Measurements from ENCODE around the gene RUNDC3A.

RUNDC3A gene

GRCh38 chr17:44283344-44284023, 24.9 kb upstream of the RUNDC3A start:
- no peak for DNase-seq

GRCh38 chr17:44284024-44284400, 24.4 kb upstream of the RUNDC3A start:
- DNase-seq = no peak

GRCh38 chr17:44287651-44288050, 20.8 kb upstream of the RUNDC3A start:
- DNase-seq = no peak

DNA sequence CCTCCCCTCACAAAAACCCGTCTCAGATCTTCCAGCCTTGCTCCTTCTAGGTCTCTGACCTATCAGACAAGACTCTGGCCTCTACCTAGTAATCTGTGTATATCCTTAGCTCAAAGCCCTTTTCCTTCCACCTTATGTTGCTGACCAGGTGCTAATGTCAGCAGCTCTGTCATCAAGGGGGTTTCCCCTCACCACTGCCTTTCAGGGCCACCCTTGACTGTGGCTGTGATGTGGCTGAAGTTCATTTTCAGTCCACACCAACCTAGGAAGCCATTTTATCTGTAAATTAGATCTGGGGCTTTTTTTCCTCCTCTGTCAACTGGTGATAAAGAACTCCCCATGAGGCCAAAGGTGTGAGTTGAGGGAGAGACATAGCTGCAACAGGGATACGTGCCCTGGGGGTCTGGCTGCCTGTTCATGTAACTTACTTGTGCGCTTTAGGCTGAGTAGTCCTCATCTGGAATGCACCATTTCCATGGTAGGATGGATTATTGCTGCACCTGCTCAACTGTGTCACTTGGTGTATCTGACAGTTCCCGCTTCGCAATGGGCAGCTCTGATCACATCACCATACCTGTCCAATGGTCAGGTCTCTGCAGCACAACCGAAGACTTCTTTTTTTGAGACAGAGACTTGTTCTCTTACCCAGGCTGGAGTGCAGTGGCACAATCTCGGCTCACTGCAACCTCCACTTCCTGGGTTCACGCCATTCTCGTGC, 14.7 kb upstream of the RUNDC3A start:
- DNase-seq = no peak

DNA sequence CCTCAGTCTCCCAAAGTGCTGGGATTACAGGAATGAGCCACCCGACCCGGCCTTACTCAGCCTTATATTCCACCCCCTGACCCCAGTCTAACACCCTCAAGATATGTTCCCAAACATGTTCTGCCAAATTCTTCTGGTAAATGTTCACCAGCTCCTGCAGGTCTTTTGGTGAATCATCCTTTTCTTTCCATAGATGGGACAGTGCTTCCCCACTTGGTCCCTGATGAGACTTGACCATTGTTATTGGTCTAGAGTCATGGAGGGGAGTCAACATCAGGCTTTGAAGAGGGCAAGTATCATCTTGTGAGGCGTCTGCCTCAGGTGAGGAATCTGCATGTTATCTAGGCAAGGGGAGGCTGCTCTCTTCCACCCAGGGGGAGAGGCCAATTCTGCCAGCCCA, 10.4 kb upstream of the RUNDC3A start:
- no peak for DNase-seq

GRCh38 chr17:44304651-44305050, 3.8 kb upstream of the RUNDC3A start:
- DNase-seq = no peak

GRCh38 chr17:44307387-44308186, 814 bp upstream of the RUNDC3A start:
- DNase-seq = no peak

DNA sequence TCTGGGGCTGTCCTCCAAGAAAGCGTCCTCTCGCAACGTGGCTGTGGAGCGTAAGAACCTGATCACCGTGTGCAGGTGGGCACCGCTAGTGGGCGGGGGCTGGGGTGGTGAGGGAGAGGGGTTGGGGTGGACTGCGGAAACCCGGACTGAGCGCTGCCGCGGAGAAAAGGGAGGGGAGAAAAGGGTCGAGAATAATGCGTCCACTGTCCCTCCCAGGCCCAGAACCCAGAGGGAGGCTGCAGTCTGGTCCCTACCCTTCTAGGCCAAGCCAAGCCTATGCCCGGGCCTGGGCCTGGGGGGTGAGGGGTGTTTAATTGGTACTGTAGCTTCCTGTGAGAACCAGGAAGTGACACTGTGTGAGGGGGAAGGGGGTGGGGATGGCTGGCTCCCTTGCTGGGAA, 464 bp downstream of the RUNDC3A start:
- DNase-seq = no peak

DNA sequence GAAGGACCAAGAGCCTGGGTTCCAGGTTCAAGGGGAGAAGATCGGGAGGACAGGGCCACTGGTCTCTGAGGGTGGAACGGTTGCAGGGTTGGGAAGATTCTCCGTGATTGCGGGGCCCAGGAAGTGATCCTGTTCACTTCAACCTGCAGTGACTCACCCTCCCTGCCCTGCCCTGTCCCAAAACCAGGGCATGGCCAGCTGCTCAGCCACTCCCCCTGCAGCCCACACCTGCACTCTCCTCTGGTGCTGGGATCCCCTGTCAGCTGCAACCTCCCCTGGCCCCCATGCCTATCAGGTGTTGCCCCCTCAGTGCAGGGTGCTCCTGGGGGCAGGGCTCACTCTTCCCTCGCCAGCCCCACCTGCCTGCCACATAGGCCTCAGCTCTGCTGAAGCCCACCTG, 1.1 kb downstream of the RUNDC3A start:
- DNase-seq = no peak

DNA sequence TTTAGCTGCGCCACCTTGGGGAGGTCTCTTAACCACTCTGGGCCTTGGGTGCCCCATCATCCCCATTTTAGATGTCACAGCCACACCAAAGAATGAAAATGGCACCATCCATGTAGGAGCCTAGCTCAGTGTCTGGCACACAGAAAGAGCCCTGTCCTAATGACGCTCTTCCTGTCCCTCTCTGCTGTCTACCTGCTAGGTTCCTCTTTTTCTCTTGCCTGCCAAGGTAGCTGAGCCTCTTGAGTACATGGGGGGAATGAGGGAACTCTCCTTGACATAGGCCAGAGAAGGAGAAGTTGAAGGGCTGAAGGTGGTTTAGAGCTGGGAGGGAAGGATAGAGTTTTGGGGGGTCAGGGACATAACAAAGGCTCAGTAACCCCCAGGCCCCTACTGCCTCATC, 1.8 kb downstream of the RUNDC3A start:
- no peak for DNase-seq

GRCh38 chr17:44310609-44311376, 2.4 kb downstream of the RUNDC3A start:
- no peak for DNase-seq

DNA sequence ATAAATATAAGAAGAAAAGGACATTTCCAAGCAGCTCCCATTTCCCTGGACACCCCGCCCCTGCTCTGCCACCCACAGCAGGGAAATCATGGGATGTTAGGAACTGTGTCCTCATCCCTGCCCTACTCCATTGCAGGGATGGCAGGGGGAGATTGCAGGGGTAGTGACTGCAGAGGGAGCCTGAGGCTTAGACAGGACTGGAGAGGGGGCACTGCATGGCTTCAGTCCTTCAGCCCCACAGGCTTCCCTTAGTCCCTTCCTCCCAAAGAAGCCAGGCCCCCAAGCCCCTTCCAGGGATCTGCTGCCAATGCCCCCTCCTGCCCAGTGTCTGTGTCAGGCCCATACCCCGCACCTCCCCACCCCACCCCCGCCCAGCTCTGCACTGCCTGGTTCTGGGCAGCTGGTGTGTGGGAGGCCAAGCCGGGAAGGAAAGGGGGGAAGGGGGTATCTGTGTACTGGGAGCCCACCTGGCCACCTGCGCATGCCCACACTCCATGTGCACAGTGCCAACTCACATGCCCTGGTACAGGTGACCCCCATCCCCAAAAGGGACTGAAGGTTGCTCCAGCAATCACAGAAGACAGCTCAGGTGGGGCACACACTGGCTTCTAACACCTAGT, 3.3 kb downstream of the RUNDC3A start:
- no peak for DNase-seq

DNA sequence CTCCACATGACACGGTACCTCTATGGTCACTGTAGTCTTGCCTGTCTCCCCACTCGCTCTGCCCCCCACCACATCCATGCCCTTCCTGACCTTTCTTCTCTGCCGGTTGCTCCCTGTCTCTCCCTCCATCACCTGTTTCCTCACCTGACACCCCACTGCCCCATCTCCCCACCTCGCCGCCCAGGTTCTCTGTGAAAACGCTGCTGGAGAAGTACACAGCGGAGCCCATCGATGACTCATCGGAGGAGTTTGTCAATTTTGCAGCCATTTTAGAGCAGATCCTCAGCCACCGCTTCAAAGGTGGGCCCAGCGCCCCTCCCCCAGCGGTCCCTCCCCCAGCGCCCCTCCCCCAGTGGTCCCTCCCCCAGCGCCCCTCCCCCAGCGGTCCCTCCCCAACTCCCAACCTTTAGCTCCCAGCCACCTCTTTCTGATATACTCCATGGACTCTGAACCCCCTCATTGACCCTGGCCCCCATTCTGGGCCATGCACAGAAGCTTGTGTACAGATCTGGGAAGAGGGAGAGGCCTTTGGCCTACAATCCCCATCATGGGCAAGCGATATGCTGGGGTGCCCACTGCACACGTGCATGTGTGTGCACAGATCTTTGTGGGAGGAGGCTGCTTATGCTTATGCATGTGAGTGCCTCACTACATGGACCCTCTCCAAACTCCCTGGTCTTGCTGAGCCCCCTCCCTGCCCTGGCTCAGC, 4.1 kb downstream of the RUNDC3A start:
- no peak for DNase-seq

DNA sequence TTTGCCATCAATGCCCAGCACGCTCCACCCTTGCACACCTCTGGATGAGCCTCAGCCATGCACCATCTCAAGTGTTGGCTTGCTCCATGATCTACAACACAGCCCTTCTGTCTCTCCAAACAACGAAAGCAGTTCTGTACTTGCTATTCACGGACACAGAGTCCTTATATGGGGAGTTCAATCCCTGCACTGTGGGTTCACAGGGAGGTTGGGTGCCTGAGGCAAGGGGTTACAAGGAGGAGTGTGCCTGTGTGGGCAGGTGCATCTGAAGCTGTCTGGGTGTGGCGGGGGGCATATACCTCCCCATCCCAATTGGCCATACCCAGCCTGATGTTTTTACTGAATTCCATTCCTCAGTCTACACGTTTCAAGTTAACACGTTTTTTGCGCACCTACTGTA, 5.6 kb downstream of the RUNDC3A start:
- DNase-seq = no peak

DNA sequence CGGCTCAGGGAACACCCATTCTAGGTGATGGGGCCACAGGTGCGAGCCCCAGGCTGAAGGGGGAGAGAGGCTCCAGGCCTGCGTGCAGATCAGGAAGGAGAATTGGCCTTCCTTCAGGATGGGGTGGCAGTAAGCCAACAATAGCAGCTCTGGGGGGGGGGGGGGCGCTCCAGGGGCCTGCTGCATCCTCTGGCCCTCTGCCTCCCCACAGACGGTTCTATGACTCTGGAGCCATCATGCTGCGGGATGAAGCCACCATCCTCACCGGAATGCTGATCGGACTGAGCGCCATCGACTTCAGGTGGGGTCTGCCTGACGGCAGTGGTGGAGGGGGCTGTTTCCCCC, 6.1 kb downstream of the RUNDC3A start:
- no peak for DNase-seq

- DNase-seq = peak in 2 of 5 donors; percentile 25 to 33
Observed at GRCh38 chr17:44314869-44315661, 6.7 kb downstream of the RUNDC3A start.

GRCh38 chr17:44315760-44316731, 7.6 kb downstream of the RUNDC3A start:
- no peak for DNase-seq

- no peak for DNase-seq
Observed at GRCh38 chr17:44317545-44317944, 9.1 kb downstream of the RUNDC3A start.

- no peak for DNase-seq
Observed at GRCh38 chr17:44318077-44318892, 9.9 kb downstream of the RUNDC3A start.
